Raji (cell line): ENCODE measurements around the gene EYA2.

Experiments used
- POLR2A ChIP-seq: IDR thresholded peaks from 2 replicates; pipeline ENCODE4 v1.6.1; 2011; ENCODE audit warnings: low read depth, low read length, control low read depth; ENCODE audit not compliant: insufficient read depth

Gene EYA2

GRCh38 chr20:47228654-47229053, 334.0 kb downstream of the EYA2 start:
- no peak for TF ChIP-seq POLR2A

GRCh38 chr20:47230811-47231256, 336.2 kb downstream of the EYA2 start:
- no peak for TF ChIP-seq POLR2A

- TF ChIP-seq POLR2A: no peak
Observed at GRCh38 chr20:47231382-47232039, 336.9 kb downstream of the EYA2 start.

GRCh38 chr20:47232518-47232917, 337.9 kb downstream of the EYA2 start:
- no peak for TF ChIP-seq POLR2A

- TF ChIP-seq POLR2A: no peak
Observed at GRCh38 chr20:47233333-47234188, 338.9 kb downstream of the EYA2 start.

- TF ChIP-seq POLR2A: no peak
Observed at GRCh38 chr20:47235111-47235510, 340.5 kb downstream of the EYA2 start.

- TF ChIP-seq POLR2A: no peak
Observed at GRCh38 chr20:47235853-47236638, 341.4 kb downstream of the EYA2 start.

GRCh38 chr20:47236639-47236900, 341.9 kb downstream of the EYA2 start:
- no peak for TF ChIP-seq POLR2A

- no peak for TF ChIP-seq POLR2A
Observed at GRCh38 chr20:47237715-47238114, 343.1 kb downstream of the EYA2 start.
